GM18526 (cell line): ENCODE data around the gene SWAP70.

Source experiments
- POLR2A ChIP-seq: IDR thresholded peaks from 3 replicates; pipeline ENCODE4 v1.6.1; 2011; ENCODE audit not compliant: insufficient read length; ENCODE audit errors: extremely low read depth

SWAP70 gene

DNA sequence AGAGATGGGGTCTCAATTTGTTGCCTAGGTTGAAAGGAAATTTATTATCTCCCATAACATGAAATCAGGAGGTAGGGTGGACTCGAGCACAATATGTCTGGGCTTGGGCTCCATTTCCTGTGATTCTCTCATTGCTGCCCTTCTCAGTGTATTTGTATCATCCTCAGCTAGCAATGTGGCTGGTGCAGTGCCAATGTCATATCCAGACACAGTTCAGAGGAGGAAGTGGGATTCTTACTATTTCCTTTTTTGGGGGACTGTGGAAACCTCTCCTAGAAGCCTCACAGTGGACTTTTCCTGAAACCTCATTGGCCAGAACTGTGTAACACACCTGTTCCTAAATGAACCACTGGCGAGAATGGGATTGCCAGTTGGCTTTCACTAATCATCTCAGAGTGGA lies 21.0 kb upstream of the SWAP70 start:
- TF ChIP-seq POLR2A: no peak

DNA sequence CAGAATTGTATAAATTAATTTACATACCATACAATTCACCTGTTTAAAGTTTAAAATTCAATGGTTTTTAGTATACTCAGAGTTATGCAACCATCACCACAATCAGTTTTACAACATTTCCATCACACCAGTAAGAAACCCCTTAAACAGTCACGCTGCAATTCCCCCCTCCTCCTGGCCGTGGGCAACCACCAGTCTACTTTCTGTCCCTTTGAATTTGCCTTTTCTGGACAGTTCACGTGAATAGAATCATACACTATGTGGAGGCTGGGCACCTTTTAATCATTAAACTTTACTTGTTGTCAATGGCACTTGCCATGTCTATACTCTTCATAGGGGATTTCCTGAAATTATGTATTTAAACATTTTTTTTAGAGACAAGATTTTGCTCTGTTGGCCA lies 20.1 kb upstream of the SWAP70 start:
- TF ChIP-seq POLR2A: no peak

DNA sequence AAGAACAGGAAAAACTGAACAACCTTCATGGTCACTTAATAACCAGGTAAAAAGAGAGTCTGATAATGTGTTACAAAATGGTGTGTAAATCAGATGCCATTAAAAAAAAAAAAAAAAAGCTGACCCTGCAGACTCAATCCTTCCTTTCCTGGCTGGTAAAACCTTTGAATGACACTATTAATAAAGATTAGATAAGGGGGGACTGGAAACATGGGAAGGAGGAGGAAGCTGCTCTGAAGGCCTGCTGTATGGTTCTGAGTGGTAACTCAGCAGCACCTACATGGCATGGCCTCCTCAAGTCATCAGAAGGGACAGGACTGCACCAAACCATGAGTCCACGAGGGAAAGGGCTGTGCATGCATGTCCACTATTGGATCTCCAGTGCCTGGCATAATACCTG lies 18.0 kb upstream of the SWAP70 start:
- no peak for TF ChIP-seq POLR2A

DNA sequence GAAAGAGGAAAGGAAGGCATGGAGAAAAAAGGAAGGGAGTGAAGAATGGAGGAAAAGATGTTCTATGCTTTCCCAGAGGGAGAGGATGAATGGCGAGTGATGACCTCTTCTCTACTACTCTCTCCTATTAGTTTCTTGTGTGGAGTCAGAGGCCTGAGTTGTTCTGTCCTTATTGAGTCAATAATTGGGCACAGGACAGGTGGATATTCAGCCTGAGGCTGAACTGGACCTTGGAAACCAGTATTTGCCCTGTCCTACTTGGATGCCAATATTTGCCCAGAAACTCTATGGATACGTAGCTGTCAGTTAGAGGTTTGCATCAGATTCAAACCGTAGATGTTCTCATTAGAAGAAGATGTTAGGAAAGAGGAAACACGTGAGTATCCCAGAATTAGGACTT lies 17.6 kb upstream of the SWAP70 start:
- no peak for TF ChIP-seq POLR2A

DNA sequence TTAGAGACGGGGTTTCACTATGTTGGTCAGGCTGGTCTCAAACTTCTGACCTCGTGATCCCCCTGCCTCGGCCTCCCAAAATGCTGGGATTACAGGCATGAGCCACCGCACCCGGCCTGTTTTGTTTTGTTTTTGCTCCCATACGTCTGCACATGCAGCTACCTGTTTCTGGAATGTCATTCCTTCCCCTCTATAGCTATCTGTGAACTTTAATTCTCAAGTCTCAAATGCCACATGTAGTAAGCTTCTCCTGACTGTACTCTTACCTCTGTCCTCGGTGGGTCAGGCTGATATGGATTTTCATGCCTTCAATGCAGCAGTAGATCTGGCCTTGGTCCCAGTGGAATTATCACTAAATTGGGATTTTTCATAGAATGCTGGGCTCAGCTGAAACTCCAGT lies 12.4 kb upstream of the SWAP70 start:
- TF ChIP-seq POLR2A: no peak

DNA sequence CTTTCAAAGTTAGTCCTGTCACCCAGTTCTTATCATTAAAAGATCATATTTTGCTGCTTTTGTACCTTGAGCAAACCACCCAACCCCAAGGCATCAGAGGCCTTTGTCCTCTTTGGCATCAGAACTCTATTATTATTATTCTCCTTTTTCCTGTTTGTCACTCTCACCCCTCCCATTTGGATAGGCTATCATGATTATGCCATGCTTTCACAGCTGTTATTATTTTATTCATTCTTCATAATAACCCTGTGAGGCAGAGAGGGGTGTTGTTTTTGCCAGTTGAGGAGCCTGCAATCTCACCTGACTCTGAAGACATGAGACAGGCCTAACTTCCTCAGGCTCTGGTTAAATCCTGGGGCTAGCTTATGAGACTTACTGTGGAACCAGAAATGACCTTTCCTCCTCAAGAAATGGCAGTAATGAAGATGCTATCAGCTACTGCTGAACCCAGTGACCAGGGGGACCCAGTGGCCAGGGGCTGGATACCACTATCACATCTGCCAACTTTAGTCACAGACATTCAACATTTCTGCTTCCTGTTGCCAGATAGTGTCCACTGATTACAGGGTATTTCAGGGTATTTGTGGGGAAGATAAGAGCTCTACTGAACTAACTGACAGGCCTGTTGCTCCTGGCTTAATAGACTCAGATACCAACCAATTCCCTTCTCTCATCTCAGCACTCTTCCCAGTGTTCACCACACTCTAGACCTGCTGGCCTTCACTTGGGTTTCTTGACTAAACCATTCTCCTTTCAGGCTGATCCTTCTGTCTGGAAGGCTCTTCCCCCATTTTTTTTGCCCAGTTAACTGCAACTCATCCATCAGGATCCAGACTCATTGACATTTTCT lies 11.8 kb upstream of the SWAP70 start:
- no peak for TF ChIP-seq POLR2A

DNA sequence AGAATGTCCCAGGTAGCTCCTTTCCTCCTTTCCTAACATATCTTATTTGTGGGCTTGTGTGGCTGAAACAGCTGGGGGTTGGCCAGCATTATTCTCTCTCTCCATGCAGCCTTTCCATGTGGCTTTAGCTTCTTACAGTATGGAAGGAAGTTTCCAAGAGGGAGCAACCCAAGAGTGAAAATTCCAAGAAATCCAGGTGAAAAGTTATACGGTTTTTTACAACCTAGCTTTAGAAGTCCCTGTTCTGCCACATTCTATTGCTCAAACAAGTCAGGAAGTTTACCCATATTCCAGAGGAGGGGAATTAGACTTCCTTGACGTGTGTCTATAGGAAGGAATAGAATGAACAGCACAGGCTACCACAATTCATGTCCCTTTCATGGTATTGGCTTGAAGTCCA lies 10.0 kb upstream of the SWAP70 start:
- TF ChIP-seq POLR2A: no peak

DNA sequence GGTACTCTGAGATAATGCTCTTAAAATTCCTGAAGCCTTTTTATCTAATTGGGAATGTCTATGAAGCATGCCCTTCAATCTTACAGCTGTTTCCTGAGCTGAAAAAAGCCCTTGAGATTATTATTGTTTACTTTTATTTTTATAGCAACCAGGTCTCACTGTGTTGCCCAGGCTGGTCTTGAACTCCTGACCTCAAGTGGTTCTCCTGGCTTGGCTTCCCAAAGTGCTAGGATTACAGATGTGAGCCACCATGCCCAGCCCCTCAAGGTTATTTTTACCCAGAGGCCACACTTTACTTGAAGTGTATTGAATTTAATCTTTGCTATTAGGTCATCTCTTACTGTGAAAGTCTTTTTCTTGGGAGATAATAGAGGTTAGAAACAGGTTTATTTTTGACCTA lies 7.0 kb upstream of the SWAP70 start:
- TF ChIP-seq POLR2A: no peak

DNA sequence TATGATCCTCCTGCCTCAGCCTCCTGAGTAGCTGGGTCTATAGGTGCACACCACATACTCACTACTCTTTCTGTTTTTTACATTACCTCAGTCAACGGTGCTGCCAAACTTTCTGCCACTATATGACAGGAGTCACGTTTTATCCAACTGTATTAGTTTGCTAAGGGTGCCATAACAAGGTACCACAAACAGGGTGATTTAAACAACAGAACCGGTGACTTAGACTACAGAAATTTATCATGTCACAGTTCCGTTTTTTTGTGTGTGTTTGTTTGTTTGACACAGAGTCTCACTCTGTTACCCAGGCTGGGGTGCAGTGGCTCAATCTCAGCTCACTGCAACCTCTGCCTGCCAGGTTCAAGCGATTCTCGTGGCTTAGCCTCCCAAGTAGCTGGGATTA lies 6.3 kb upstream of the SWAP70 start:
- TF ChIP-seq POLR2A: no peak

DNA sequence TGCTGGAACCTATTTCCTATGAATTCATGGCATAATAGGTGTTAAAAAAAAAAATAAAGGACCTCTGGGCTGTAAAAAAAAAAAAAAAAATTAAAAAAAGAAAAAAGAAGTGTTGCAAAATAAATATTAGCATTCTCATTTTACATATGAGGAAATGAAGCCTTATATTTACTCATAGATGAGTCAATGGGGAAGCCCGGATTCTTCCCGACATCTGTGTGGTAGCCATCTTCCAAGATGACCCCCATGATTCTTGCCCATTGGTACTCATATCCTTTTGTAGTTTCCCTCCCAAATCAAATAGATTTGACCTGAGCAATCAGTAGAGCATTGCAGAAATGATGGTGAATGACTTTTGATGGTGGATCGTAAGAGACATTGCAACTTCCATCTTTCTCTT lies 3.0 kb upstream of the SWAP70 start:
- no peak for TF ChIP-seq POLR2A

DNA sequence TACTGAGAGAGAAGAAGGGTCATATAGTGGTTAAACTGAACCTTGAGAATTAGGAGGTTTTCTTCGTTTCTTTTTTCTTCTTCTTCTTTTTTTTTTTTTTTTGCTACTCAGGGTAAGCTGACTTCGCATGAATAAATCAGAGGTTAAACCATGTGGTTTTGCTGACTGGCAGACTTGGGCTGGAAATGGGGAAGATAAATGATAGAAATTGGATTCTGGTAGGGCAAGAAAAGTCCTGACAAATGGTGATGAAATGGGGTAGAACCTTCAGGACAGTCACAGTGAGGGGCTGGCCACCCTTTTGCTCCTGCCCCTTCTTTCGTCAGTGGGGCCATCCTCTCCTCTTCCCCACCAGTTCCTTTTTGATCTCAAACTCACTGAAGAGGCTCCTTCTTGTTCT lies 1.6 kb upstream of the SWAP70 start:
- no peak for TF ChIP-seq POLR2A

DNA sequence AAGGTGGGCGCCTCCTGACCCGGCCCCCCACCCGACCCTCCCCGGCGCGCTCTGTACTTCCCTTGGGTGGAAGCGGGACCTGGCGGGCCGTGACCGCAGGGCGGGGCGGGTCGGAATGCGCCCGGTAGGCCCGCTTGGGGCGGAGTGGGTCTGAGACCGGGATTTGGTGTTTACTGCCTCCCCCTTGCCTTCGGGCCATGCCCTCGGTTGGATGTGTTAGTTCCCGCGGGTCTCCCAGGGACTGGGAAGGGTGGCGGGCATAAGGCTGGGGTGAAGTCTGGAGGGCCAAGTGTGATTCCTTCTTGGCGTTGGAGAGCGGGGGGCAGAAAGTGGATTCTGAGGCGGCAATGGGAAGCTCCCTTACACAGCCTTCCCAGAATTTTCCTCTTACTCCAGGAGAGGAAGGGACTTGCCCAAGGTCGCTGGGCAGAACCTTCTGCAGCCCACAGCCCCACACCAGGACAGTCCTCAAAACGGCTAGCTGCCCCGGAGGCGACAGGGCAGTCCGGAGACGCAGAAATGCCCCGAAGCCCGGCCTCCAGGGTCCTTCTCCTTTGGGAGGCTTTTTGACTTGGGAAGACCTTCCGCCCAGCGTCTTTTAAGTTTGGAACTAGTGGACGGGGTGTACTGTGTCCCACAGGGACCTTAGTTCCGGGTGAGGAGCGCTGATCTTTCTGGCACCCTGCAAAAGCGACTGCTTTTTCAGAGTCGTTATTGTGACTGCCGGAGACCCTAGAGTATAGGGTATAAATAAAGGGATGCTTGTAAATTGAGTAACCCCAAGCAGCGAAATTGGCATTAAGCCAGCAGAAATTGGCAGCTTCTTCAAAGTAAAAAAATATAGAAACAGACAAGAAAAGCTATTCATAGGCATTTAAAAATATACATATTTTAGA lies 647 bp downstream of the SWAP70 start:
- TF ChIP-seq POLR2A: no peak

DNA sequence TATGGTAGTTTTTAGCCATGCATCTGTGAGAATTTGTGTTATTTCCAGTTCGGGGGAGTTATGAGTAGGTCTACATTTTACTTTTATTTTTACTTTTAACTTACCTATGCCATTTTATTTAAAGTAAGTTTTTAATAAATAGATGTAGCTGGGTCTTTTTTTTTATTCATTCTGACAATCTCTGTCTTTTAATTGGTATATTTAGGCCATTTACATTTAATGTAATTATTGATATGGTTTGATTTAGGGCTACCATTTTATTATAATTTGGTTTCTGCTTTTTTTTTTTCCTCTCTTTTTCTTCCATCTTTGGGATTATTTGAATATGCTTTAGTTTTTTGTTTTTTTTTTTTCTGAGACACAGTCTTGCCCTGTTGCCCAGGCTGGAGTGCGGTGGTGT lies 1.9 kb downstream of the SWAP70 start:
- no peak for TF ChIP-seq POLR2A

DNA sequence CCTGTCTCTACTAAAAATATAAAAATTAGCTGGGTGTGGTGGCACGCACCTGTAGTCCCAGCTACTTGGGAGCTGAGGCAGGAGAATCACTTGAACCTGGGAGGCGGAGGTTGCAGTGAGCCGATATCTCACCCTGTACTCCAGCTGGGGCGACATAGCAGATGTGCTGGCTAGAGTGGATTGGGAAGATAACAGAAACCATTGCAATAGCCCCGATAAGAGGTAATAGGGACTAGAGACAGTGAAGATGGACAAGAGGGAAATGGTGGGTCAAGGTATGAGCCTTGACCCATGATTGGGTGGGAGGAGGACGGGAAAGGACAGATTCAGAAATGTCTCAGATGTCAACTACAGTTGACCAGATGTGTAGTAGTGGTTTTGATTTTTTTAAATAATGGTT lies 6.1 kb downstream of the SWAP70 start:
- TF ChIP-seq POLR2A: no peak

DNA sequence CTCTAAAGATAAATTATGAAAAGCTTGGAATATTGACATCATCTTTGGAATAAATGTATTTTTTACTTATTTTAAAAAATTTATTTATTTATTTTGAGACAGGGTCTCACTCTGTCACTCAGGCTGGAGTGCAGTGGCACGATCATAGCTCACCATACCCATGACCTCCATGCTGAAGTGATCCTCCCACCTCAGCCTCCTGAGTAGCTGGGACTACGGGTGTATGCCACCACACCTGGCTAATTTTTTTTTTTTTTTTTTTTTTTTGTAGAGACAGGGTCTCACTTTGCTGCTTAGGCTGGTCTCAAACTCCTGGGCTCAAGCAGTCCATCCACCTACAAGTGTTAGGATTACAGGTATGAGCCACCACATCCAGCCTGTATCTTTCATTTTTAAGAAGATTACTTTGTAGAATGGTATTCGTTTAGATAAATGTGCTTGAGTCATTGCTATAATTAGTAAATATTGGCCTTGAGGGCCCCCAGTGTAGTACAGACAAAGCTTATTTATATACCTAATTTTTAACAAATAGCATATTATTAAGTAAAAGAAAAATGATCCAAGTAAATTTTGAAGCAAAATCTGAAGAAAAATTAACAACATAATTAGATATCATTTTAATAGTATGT lies 8.5 kb downstream of the SWAP70 start:
- TF ChIP-seq POLR2A: no peak

DNA sequence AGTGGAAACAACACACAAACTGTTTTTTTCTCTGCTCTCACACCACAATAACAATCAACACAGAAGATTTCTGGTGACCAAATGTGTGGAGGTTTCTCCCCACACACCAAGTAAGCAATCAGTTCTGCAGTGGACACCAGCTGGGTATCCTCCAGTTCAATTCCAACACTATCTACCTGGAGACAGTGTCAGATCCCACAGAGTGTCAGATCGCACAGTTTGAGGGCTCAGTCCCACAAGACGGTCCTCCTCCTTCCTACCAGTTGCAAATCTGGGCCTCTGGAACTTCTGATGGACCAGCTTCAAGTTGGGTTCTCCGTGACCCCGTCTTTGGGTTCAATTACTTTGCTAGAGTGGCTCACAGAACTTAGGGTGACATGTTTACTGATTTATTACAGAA lies 9.0 kb downstream of the SWAP70 start:
- no peak for TF ChIP-seq POLR2A
